Common myeloid progenitor, CD34-positive (primary cell): ENCODE results near the gene OR2T2.
"Not testable (repeated sequence)": the region's sequence is repeated elsewhere in the genome, so short reads cannot be mapped to it uniquely, and the experiment has no call there.

Experiments
- CTCF ChIA-PET: fragments of 350-600 bp; sonication (Branson Sonifier 250); formaldehyde crosslinking; loops from one replicate; lab custom pipeline; 2021; ENCODE audit warnings: antibody characterized with exemption; lab: Charles Lee
- POLR2A ChIA-PET: fragments of 350-600 bp; sonication (Branson Sonifier 250); formaldehyde crosslinking; loops from one replicate; lab custom pipeline; 2021; ENCODE audit warnings: antibody characterized with exemption; lab: Charles Lee
- DNase-seq, 3 donors: peaks; one replicate each; pipeline versions ENCODE4 v3.0.0 to v3.0.0-alpha.2; 2013
- H3K27ac ChIP-seq, 2 experiments: 1 replicate in 1 of 2; 2 replicates in 1 of 2; pipeline ENCODE4 v1.7.0; 2013; ENCODE audit warnings: inconsistent platforms in 2 of 2, low read length in 2 of 2, mild to moderate bottlenecking in 2 of 2, low read depth in 1 of 2, moderate library complexity in 1 of 2; ENCODE audit not compliant: severe bottlenecking in 2 of 2, insufficient read depth in 1 of 2, poor library complexity in 1 of 2
- H3K27me3 ChIP-seq, 5 experiments: replicated peaks in 2 of 5; 1 replicate in 3 of 5; 2 replicates in 2 of 5; pipeline versions ENCODE4 v1.6.1 to v1.7.0; 2013; ENCODE audit warnings: low read length in 4 of 5, mild to moderate bottlenecking in 2 of 5, moderate library complexity in 2 of 5, inconsistent platforms in 1 of 5; ENCODE audit not compliant: insufficient read depth in 5 of 5, control insufficient read depth in 4 of 5
- H3K36me3 ChIP-seq, 4 experiments: 1 replicate in 2 of 4; 2 replicates in 2 of 4; pipeline versions ENCODE4 v1.6.1 to v1.7.0; 2013; ENCODE audit warnings: low read length in 3 of 4, control low read depth in 1 of 4, mild to moderate bottlenecking in 1 of 4; ENCODE audit not compliant: control insufficient read depth in 4 of 4, insufficient read depth in 4 of 4
- H3K4me1 ChIP-seq, 4 experiments: 1 replicate in 3 of 4; 2 replicates in 1 of 4; pipeline versions ENCODE4 v1.6.1 to v1.7.1; 2013; ENCODE audit warnings: low read length in 3 of 4, mild to moderate bottlenecking in 3 of 4, control low read depth in 1 of 4, inconsistent platforms in 1 of 4, moderate library complexity in 1 of 4; ENCODE audit not compliant: control insufficient read depth in 4 of 4, insufficient read depth in 4 of 4; ENCODE audit errors: control extremely low read depth in 1 of 4
- H3K4me3 ChIP-seq, 7 experiments: 1 replicate in 4 of 7; 2 replicates in 3 of 7; pipeline versions ENCODE4 v1.5.1 to v1.7.0; 2013; ENCODE audit warnings: mild to moderate bottlenecking in 7 of 7, low read length in 6 of 7, moderate library complexity in 6 of 7, inconsistent platforms in 2 of 7, low read depth in 2 of 7, control low read depth in 1 of 7; ENCODE audit not compliant: insufficient read depth in 4 of 7, control insufficient read depth in 1 of 7; ENCODE audit errors: extremely low read depth in 1 of 7
- H3K9me3 ChIP-seq, 5 experiments: 1 replicate in 4 of 5; 2 replicates in 1 of 5; pipeline versions ENCODE4 v1.6.1 to v1.7.1; 2013; ENCODE audit warnings: low read length in 4 of 5, mild to moderate bottlenecking in 2 of 5, inconsistent platforms in 1 of 5, low read depth in 1 of 5, moderate library complexity in 1 of 5; ENCODE audit not compliant: control insufficient read depth in 4 of 5, insufficient read depth in 2 of 5; ENCODE audit errors: control extremely low read depth in 1 of 5
- WGBS: methylation state at CpG from one replicate; pipeline ENCODE4 v1.1.5; 2013; ENCODE audit not compliant: insufficient coverage; 5-methylcytosine and 5-hydroxymethylcytosine counted together

Gene OR2T2

GRCh38 chr1:248436303-248436702, 9.1 kb upstream of the OR2T2 start:
- H3K4me1 ChIP-seq, H3K27me3 ChIP-seq, H3K4me3 ChIP-seq, POLR2A ChIA-PET, H3K9me3 ChIP-seq, DNase-seq, CTCF ChIA-PET, H3K27ac ChIP-seq, H3K36me3 ChIP-seq: not testable (repeated sequence)
- WGBS = 100% methylated on average over 1 of the region's 3 CpGs

- DNase-seq, H3K27me3 ChIP-seq, H3K27ac ChIP-seq, POLR2A ChIA-PET, CTCF ChIA-PET, H3K9me3 ChIP-seq, H3K4me1 ChIP-seq, H3K36me3 ChIP-seq, H3K4me3 ChIP-seq: not testable (repeated sequence)
- WGBS = no CpG with 5 or more reads among the region's 1 CpG
Observed at GRCh38 chr1:248438668-248439067, 6.8 kb upstream of the OR2T2 start.

- H3K9me3 ChIP-seq, H3K4me3 ChIP-seq, H3K36me3 ChIP-seq, CTCF ChIA-PET, H3K27me3 ChIP-seq, H3K4me1 ChIP-seq, POLR2A ChIA-PET, DNase-seq, H3K27ac ChIP-seq: not testable (repeated sequence)
- WGBS = 94% methylated on average over 4 of the region's 5 CpGs
Observed at GRCh38 chr1:248439283-248439682, 6.2 kb upstream of the OR2T2 start.

DNA sequence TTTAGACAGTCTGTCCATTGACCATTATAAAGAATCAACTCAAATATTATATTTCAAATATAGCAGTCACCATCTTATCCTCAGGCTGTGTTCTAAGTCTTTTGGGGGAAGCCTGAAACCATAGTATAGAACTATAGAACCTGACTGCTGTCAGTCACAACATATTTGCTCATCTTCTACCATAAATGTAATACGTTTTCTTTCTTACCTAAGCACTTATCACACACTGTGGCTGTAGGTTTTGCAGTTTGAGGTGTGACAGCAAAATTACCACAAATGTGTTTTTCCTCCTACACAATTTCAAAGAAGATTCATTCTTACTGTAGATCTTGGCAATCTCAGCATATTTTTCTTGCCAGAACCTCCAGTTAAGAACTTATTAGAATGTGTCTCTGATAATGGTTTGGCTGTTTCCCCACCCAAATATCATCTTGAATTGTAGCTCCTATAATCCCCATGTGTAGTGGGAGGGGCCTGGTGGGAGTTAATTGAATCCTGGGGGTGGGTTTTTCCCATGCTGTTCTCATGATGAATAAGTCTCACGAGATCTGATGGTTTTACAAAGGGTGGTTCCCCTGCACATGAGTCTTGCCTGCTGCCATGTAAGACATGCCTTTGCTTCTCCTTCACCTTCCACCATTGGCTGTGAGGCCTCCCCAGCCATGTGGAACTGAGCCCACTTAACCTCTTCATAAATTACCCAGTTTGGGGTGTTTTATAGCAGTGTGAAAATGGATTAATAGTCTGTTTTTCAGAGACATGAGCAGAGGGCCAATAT, 2.7 kb upstream of the OR2T2 start:
- H3K4me3 ChIP-seq, CTCF ChIA-PET, H3K4me1 ChIP-seq, H3K27ac ChIP-seq, H3K36me3 ChIP-seq, H3K27me3 ChIP-seq, DNase-seq, POLR2A ChIA-PET, H3K9me3 ChIP-seq: not testable (repeated sequence)
- WGBS = no CpG with 5 or more reads among the region's 2 CpGs

GRCh38 chr1:248444603-248445002, 834 bp upstream of the OR2T2 start:
- H3K27ac ChIP-seq, H3K36me3 ChIP-seq, H3K27me3 ChIP-seq, CTCF ChIA-PET, H3K4me3 ChIP-seq, H3K9me3 ChIP-seq, H3K4me1 ChIP-seq, DNase-seq, POLR2A ChIA-PET: not testable (repeated sequence)
- WGBS = 100% methylated on average over 4 of the region's 4 CpGs

- POLR2A ChIA-PET, H3K9me3 ChIP-seq, H3K36me3 ChIP-seq, H3K4me1 ChIP-seq, H3K27ac ChIP-seq, H3K4me3 ChIP-seq, H3K27me3 ChIP-seq, CTCF ChIA-PET, DNase-seq: not testable (repeated sequence)
- WGBS = no CpG with 5 or more reads among the region's 4 CpGs
Observed at GRCh38 chr1:248448409-248449074, 3.1 kb downstream of the OR2T2 start.

GRCh38 chr1:248449821-248450465, 4.5 kb downstream of the OR2T2 start:
- POLR2A ChIA-PET, H3K4me3 ChIP-seq, H3K9me3 ChIP-seq, DNase-seq, CTCF ChIA-PET, H3K27ac ChIP-seq, H3K36me3 ChIP-seq, H3K27me3 ChIP-seq, H3K4me1 ChIP-seq: not testable (repeated sequence)
- WGBS = no CpG with 5 or more reads among the region's 6 CpGs
